Measurements from ENCODE around the gene OR2D3.
"Not testable (repeated sequence)": the region's sequence is repeated elsewhere in the genome, so short reads cannot be mapped to it uniquely, and the experiment has no call there.

The OR2D3 gene

DNA sequence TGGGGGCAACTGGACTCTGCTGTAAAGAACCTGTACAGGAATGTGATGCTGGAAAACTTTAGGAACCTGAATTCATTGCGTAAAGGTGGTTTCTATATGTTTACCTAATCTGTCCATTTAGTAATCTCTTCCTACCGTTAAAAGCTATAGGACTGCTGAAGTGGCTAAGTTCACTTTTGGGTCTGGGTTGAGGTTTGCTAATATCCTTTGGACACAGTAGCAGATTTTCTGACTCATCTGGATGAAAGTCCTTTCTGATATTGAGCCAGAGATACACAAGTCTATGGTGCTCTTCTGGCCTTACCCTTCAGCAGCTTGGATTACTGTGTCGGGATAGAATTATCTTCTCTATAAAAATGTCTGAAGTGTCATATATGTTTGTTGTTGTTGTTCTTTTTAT, 22.3 kb downstream of the OR2D3 start:
- Histone ChIP-seq H3K27ac (no peak overlapping the region), H3K36me3 (ENCODE audit: insufficient read depth, low read length) (no peaks in the 10 kb centered on the region), H3K9me3 (ENCODE audit: low read depth, low read length) (no peaks in the 10 kb centered on the region), H3K4me3 (no peak overlapping the region), H3K9ac (ENCODE audit: insufficient read length) (no peak overlapping the region)
- no peak for TF ChIP-seq POLR2AphosphoS5 (IDR thresholded peaks at IDR 0.05; ENCODE audit: borderline replicate concordance, low read depth, low read length)
- TF ChIP-seq FOXP2 (optimal IDR thresholded peaks at IDR 0.05; ENCODE audit: control extremely low read depth, extremely low read length, insufficient read depth) = no peak
- no peak for TF ChIP-seq EZH2 (IDR thresholded peaks at IDR 0.05)
- DNase-seq (ENCODE audit: low read depth, low spot score) = no peak

DNA sequence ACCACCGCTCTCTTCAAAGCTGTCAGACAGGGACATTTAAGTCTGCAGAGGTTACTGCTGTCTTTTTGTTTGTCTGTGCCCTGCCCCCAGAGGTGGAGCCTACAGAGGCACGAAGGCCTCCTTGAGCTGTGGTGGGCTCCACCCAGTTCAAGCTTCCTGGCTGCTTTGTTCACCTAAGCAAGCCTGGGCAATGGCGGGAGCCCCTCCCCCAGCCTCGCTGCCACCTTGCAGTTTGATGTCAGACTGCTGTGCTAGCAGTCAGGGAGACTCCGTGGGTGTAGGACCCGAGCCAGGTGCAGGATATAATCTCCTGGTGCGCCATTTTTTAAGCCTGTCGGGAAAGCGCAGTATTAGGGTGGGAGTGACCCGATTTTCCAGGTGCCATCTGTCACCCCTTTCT, 33.4 kb downstream of the OR2D3 start:
- H3K27ac ChIP-seq; H3K4me3 ChIP-seq; H3K9me3 ChIP-seq (ENCODE audit: low read depth, low read length); H3K9ac ChIP-seq (ENCODE audit: insufficient read length); H3K36me3 ChIP-seq (ENCODE audit: insufficient read depth, low read length); DNase-seq (ENCODE audit: low read depth, low spot score): not testable (repeated sequence)

DNA sequence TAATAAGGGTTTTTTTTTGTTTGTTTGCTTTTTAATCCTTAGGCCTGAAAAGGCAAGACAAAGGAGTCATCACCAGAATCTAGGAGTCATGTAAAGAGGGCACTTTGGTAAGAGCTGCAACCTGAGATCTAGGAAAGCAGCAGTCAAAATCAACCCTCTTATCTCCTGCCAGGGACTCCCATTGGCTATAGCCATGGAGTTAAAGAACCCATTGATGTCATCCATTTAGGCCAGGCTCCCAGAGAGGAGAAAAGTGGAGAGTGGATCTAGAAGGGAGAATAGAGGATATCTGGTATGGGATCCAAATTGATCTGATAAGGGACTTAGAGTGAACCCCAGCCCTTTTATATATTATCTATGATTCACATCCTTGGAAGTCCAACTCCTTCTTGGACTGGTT, 41.3 kb downstream of the OR2D3 start:
- TF ChIP-seq FOXP2 (optimal IDR thresholded peaks at IDR 0.05; ENCODE audit: control extremely low read depth, extremely low read length, insufficient read depth) = no peak
- TF ChIP-seq POLR2AphosphoS5 (IDR thresholded peaks at IDR 0.05; ENCODE audit: borderline replicate concordance, low read depth, low read length) = no peak
- TF ChIP-seq EZH2 (IDR thresholded peaks at IDR 0.05) = no peak
- Histone ChIP-seq H3K36me3 (ENCODE audit: insufficient read depth, low read length) (no peaks in the 10 kb centered on the region), H3K9me3 (ENCODE audit: low read depth, low read length) (no peaks in the 10 kb centered on the region), H3K9ac (ENCODE audit: insufficient read length) (no peak overlapping the region), H3K27ac (no peak overlapping the region), H3K4me3 (no peak overlapping the region)
- DNase-seq (ENCODE audit: low read depth, low spot score) = no peak

DNA sequence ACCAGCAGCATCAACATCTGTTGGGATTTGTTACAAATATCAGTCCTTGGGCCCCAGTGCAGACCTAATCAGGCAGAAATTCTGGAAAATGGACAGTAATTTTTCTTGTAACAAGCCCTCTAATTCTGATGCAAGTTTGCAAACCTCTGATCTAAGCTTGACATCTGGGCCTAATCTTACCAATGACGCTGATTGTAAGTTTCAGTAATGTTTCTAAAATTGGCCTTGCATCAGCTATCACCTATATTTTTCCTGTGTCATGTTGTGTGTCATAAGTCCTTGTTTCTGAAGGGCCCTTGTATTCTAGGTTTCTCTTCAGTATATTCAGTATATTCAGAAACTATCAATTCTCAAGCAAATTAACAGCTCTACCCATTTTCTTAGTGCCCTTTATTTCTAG, 41.9 kb downstream of the OR2D3 start:
- H3K9ac ChIP-seq (ENCODE audit: insufficient read length) = no peak overlapping the region
- TF ChIP-seq FOXP2 (optimal IDR thresholded peaks at IDR 0.05; ENCODE audit: control extremely low read depth, extremely low read length, insufficient read depth) (no peak), POLR2AphosphoS5 (IDR thresholded peaks at IDR 0.05; ENCODE audit: borderline replicate concordance, low read depth, low read length) (no peak), EZH2 (IDR thresholded peaks at IDR 0.05) (no peak)
- no peak for DNase-seq (ENCODE audit: low read depth, low spot score)
- H3K27ac ChIP-seq = no peak overlapping the region
- H3K9me3 ChIP-seq (ENCODE audit: low read depth, low read length) = no peaks in the 10 kb centered on the region
- H3K36me3 ChIP-seq (ENCODE audit: insufficient read depth, low read length) = no peaks in the 10 kb centered on the region
- no peak overlapping the region for H3K4me3 ChIP-seq

DNA sequence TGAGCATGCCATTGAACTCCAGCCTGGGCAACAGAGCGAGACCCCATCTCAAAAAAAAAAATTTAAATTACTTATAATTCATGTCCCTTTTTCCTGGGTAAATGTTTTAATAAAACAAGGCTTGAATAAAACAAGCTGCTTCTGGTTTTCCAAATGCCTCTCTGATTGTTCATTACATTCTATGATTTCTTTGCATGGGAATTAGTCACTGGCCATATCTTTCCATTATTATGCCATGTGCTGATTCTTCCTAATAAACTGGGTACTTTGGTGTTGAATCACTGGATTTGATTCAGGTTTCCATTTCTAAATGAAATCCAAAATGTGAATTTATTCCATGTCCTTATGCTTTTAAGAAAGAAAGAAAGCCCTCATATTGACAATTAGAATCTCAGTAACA, 48.0 kb downstream of the OR2D3 start:
- Histone ChIP-seq H3K4me3 (no peak overlapping the region), H3K36me3 (ENCODE audit: insufficient read depth, low read length) (no peaks in the 10 kb centered on the region)
- no peak for TF ChIP-seq FOXP2 (optimal IDR thresholded peaks at IDR 0.05; ENCODE audit: control extremely low read depth, extremely low read length, insufficient read depth)
- no peak for TF ChIP-seq POLR2AphosphoS5 (IDR thresholded peaks at IDR 0.05; ENCODE audit: borderline replicate concordance, low read depth, low read length)
- TF ChIP-seq EZH2 (IDR thresholded peaks at IDR 0.05) = no peak

DNA sequence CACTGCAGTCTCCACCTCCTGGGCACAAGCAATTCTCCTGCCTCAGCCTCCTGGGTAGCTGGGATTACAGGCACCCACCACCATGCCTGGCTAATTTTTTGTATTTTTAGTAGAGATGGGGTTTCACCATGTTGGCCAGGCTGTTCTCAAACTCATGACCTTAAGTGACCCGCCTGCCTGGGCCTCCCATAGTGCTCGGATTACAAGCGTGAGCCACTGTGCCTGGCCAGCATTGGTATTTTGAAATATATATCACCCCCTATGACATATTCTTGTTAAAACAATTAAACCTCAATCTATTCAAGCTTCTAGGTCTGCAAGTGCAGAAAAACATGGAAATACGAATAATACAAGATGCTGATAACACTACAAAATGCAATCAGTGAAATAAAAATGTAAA, 49.1 kb downstream of the OR2D3 start:
- H3K27ac ChIP-seq; DNase-seq (ENCODE audit: low read depth, low spot score); H3K9ac ChIP-seq (ENCODE audit: insufficient read length); H3K36me3 ChIP-seq (ENCODE audit: insufficient read depth, low read length); H3K9me3 ChIP-seq (ENCODE audit: low read depth, low read length); H3K4me3 ChIP-seq: not testable (repeated sequence)

More for the DNA sequence above, 48.0 kb downstream of the OR2D3 start:
- no peak for DNase-seq (ENCODE audit: low read depth, low spot score)
- Histone ChIP-seq H3K9me3 (ENCODE audit: low read depth, low read length) (no peaks in the 10 kb centered on the region), H3K9ac (ENCODE audit: insufficient read length) (no peak overlapping the region), H3K27ac (no peak overlapping the region)
